Mesothelial cell of epicardium (in vitro differentiated cells): Measurements from ENCODE around the gene DENND6B. TPM values are rescaled to one million over a fixed set of nuclear protein-coding genes. Genes with fewer than 3 reads are reported as not detected.
"Not testable (repeated sequence)": the region's sequence is repeated elsewhere in the genome, so short reads cannot be mapped to it uniquely, and the experiment has no call there.

Source experiments
- DNase-seq, 2 experiments: peaks; one replicate each; pipeline ENCODE4 v3.0.0; 2021; ENCODE audit warnings: low spot score in 2 of 2; ENCODE audit not compliant: unreplicated experiment in 2 of 2
- H3K27ac Mint-ChIP-seq: 2 replicates; pipeline ENCODE4 v1.8.0; 2021; ENCODE audit warnings: mixed read lengths
- H3K27me3 Mint-ChIP-seq: 2 replicates; pipeline ENCODE4 v1.8.0; 2021; ENCODE audit warnings: low read depth, mixed read lengths
- H3K36me3 Mint-ChIP-seq: 2 replicates; pipeline ENCODE4 v1.8.0; 2021; ENCODE audit warnings: mixed read lengths
- H3K4me1 Mint-ChIP-seq: 2 replicates; pipeline ENCODE4 v1.8.0; 2021; ENCODE audit warnings: mixed read lengths
- H3K4me3 Mint-ChIP-seq: 2 replicates; pipeline ENCODE4 v1.8.0; 2021; ENCODE audit warnings: mild to moderate bottlenecking, moderate library complexity, mixed read lengths
- H3K9me3 Mint-ChIP-seq: 2 replicates; pipeline ENCODE4 v1.8.0; 2021; ENCODE audit warnings: mixed read lengths
- CTCF ChIP-seq: fragments of 200-600 bp; sonication (generic); IDR thresholded peaks from one replicate; pipeline ENCODE4 v1.5.0; 2021; ENCODE audit warnings: antibody characterized with exemption; ENCODE audit not compliant: unreplicated experiment
- total RNA-seq: library from RNA; stranded (reverse); gene quantifications from 3 replicates; pipeline ENCODE4 v1.2.1, GENCODE V29; 2021

DENND6B gene
- total RNA-seq, 1 donor from 2014 or later: 19.2 TPM

GRCh38 chr22:50325444-50326224, 1.2 kb downstream of the DENND6B start:
- peak overlapping the region; percentile 89 for H3K4me3 Mint-ChIP-seq
- no peak for DNase-seq
- H3K27me3 Mint-ChIP-seq: no peaks in the 10 kb centered on the region
- H3K27ac Mint-ChIP-seq: no peak overlapping the region
- TF ChIP-seq CTCF: no peak
- H3K4me1 Mint-ChIP-seq: peaks cover 11% of the 10 kb centered on the region
- H3K36me3 Mint-ChIP-seq: no peaks in the 10 kb centered on the region
- H3K9me3 Mint-ChIP-seq: no peaks in the 10 kb centered on the region

- H3K4me1 Mint-ChIP-seq: peaks cover 11% of the 10 kb centered on the region
- H3K36me3 Mint-ChIP-seq: no peaks in the 10 kb centered on the region
These were observed 2.9 kb downstream of the DENND6B start for GRCh38 chr22:50323900-50324299.

GRCh38 chr22:50322382-50323104, 4.3 kb downstream of the DENND6B start:
- H3K27ac Mint-ChIP-seq, DNase-seq, H3K4me3 Mint-ChIP-seq, H3K9me3 Mint-ChIP-seq, H3K4me1 Mint-ChIP-seq, H3K36me3 Mint-ChIP-seq, H3K27me3 Mint-ChIP-seq: not testable (repeated sequence)

More at GRCh38 chr22:50323900-50324299, 2.9 kb downstream of the DENND6B start:
- Mint-ChIP-seq H3K27ac (no peak overlapping the region), H3K9me3 (no peaks in the 10 kb centered on the region), H3K4me3 (no peak overlapping the region), H3K27me3 (no peaks in the 10 kb centered on the region)
- no peak for TF ChIP-seq CTCF
- DNase-seq: no peak

- no peak for TF ChIP-seq CTCF
- DNase-seq: no peak
- H3K27me3 Mint-ChIP-seq: no peaks in the 10 kb centered on the region
- H3K4me1 Mint-ChIP-seq: peaks cover 1% of the 10 kb centered on the region
- no peak overlapping the region for H3K27ac Mint-ChIP-seq
- H3K4me3 Mint-ChIP-seq: no peak overlapping the region
- no peaks in the 10 kb centered on the region for H3K36me3 Mint-ChIP-seq
- no peaks in the 10 kb centered on the region for H3K9me3 Mint-ChIP-seq
These were observed 6.0 kb downstream of the DENND6B start for GRCh38 chr22:50320671-50321325.

- no peak for DNase-seq
- Mint-ChIP-seq H3K27ac (no peak overlapping the region), H3K36me3 (peaks cover 3% of the 10 kb centered on the region), H3K27me3 (no peaks in the 10 kb centered on the region), H3K4me3 (no peak overlapping the region), H3K9me3 (no peaks in the 10 kb centered on the region), H3K4me1 (no peaks in the 10 kb centered on the region)
- TF ChIP-seq CTCF: no peak
These were observed 6.7 kb downstream of the DENND6B start for GRCh38 chr22:50320116-50320515.

GRCh38 chr22:50319503-50319951, 7.3 kb downstream of the DENND6B start:
- DNase-seq: no peak
- Mint-ChIP-seq H3K4me1 (no peaks in the 10 kb centered on the region), H3K4me3 (no peak overlapping the region), H3K27me3 (no peaks in the 10 kb centered on the region), H3K27ac (no peak overlapping the region), H3K36me3 (peaks cover 3% of the 10 kb centered on the region), H3K9me3 (no peaks in the 10 kb centered on the region)
- no peak for TF ChIP-seq CTCF
